ENCODE data around the gene ZBTB2.

GRCh38 chr6:151377095-151377494 lies 14.3 kb downstream of the ZBTB2 start:
- TF ChIP-seq CTCF (IDR thresholded peaks at IDR 0.05; ENCODE audit: extremely low read depth in 1 of 2, insufficient read depth in 1 of 2, low read depth in 1 of 2, low read length in 2 of 2) (no peak), POLR2A (IDR thresholded peaks at IDR 0.05; ENCODE audit: low read depth, low read length) (no peak), POLR2AphosphoS5 (IDR thresholded peaks at IDR 0.05; ENCODE audit: insufficient read depth, low read depth, low read length) (no peak), MYC (IDR thresholded peaks at IDR 0.05; ENCODE audit: low read depth, low read length) (no peak), EZH2 (IDR thresholded peaks at IDR 0.05; ENCODE audit: borderline replicate concordance, low read depth, low read length, severe bottlenecking) (no peak), MAX (IDR thresholded peaks at IDR 0.05; ENCODE audit: insufficient read depth, insufficient read length) (no peak)
